Tibial nerve (tissue), 3 donors: ENCODE results near the gene A3GALT2.

Source experiments
- POLR2A ChIP-seq, 2 donors: fragments of 450-650 bp; IDR thresholded peaks; one replicate each; pipeline ENCODE4 v1.6.1; 2017; ENCODE audit warnings: antibody characterized with exemption in 2 of 2, mild to moderate bottlenecking in 2 of 2, moderate library complexity in 2 of 2
- TF ChIP-seq, protein P1 (sequence below), 5 experiments: fragments of 200-600 bp in 3 of 5; fragments of 450-650 bp in 2 of 5; sonication (generic) in 3 of 5; IDR thresholded peaks; one replicate each; pipeline ENCODE4 v1.5.1; 2016 to 2019; ENCODE audit warnings: antibody characterized with exemption in 5 of 5, mild to moderate bottlenecking in 3 of 5, moderate library complexity in 2 of 5

DNA sequence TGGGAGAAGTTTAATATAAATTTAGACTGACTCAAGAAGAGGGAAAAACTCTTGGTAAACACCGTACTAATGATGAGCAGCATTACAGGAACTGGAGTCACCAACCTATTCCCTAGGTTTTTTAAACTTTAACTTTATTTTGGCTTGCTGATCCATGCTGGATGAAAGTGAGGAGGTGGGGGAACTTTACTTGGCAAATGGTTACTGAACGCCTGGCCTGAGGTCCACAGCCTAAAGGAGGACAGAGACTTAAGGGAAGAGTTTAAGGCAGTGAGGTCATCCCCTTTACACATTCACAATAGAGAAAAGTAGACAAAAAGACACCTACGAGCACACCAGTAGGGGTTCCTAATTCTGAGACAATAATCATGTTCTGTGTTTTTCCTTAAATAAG, 25.6 kb upstream of the A3GALT2 start:
- TF ChIP-seq, protein P1, sequence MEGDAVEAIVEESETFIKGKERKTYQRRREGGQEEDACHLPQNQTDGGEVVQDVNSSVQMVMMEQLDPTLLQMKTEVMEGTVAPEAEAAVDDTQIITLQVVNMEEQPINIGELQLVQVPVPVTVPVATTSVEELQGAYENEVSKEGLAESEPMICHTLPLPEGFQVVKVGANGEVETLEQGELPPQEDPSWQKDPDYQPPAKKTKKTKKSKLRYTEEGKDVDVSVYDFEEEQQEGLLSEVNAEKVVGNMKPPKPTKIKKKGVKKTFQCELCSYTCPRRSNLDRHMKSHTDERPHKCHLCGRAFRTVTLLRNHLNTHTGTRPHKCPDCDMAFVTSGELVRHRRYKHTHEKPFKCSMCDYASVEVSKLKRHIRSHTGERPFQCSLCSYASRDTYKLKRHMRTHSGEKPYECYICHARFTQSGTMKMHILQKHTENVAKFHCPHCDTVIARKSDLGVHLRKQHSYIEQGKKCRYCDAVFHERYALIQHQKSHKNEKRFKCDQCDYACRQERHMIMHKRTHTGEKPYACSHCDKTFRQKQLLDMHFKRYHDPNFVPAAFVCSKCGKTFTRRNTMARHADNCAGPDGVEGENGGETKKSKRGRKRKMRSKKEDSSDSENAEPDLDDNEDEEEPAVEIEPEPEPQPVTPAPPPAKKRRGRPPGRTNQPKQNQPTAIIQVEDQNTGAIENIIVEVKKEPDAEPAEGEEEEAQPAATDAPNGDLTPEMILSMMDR (IDR thresholded peaks at IDR 0.05), result no peak
- no peak for TF ChIP-seq POLR2A (IDR thresholded peaks at IDR 0.05)
